ENCODE results near the gene HTR2B.
A peak's percentile ranks its signal among the peaks of the same experiment; 100 is the strongest.

HTR2B gene

GRCh38 chr2:231134910-231135655 is 10.2 kb upstream of the HTR2B start:
- no peak for TF ChIP-seq CTCF (conservative IDR thresholded peaks at IDR 0.05; ENCODE audit: low read depth, low read length)
- H3K4me3 ChIP-seq (ENCODE audit: low read depth, low read length) = no peak overlapping the region
- DNase-seq (ENCODE audit: low read depth) = no peak

GRCh38 chr2:231133365-231134099 is 8.7 kb upstream of the HTR2B start:
- no peak overlapping the region for H3K4me3 ChIP-seq (ENCODE audit: low read depth, low read length)
- peak; percentile 82 for DNase-seq (ENCODE audit: low read depth)
- no peak for TF ChIP-seq CTCF (conservative IDR thresholded peaks at IDR 0.05; ENCODE audit: low read depth, low read length)

- DNase-seq (ENCODE audit: low read depth) = no peak
- no peak overlapping the region for H3K4me3 ChIP-seq (ENCODE audit: low read depth, low read length)
- TF ChIP-seq CTCF (conservative IDR thresholded peaks at IDR 0.05; ENCODE audit: low read depth, low read length) = no peak
Observed at GRCh38 chr2:231132129-231132528, 7.3 kb upstream of the HTR2B start.

- no peak for DNase-seq (ENCODE audit: low read depth)
- no peak overlapping the region for H3K4me3 ChIP-seq (ENCODE audit: low read depth, low read length)
- TF ChIP-seq CTCF (conservative IDR thresholded peaks at IDR 0.05; ENCODE audit: low read depth, low read length) = no peak
Observed at GRCh38 chr2:231130336-231131056, 5.7 kb upstream of the HTR2B start.

- no peak overlapping the region for H3K4me3 ChIP-seq (ENCODE audit: low read depth, low read length)
- TF ChIP-seq CTCF (conservative IDR thresholded peaks at IDR 0.05; ENCODE audit: low read depth, low read length) = no peak
- peak; percentile 40 for DNase-seq (ENCODE audit: low read depth)
Observed at GRCh38 chr2:231129216-231129615, 4.4 kb upstream of the HTR2B start.

GRCh38 chr2:231128541-231128940 is 3.7 kb upstream of the HTR2B start:
- H3K4me3 ChIP-seq (ENCODE audit: low read depth, low read length) = no peak overlapping the region
- no peak for DNase-seq (ENCODE audit: low read depth)
- no peak for TF ChIP-seq CTCF (conservative IDR thresholded peaks at IDR 0.05; ENCODE audit: low read depth, low read length)

All from choroid plexus epithelial cell (primary cell).